HEK293 (cell line): ENCODE results near the gene BHLHE23.

Source experiments
- HOXD13 ChIP-seq: sonication (generic); formaldehyde crosslinking; IDR thresholded peaks from 2 replicates; pipeline ENCODE4 v1.8.0; 2022; ENCODE audit warnings: missing genetic modification reagents, borderline replicate concordance
- OVOL3 ChIP-seq: fragments of 450-650 bp; formaldehyde crosslinking; IDR thresholded peaks from 2 replicates; pipeline ENCODE4 v1.5.1; 2016; ENCODE audit warnings: missing biosample characterization, missing genetic modification characterization
- REPIN1 ChIP-seq: fragments of 450-650 bp; formaldehyde crosslinking; IDR thresholded peaks from 2 replicates; pipeline ENCODE4 v1.5.1; 2017; ENCODE audit warnings: missing biosample characterization, missing genetic modification characterization, low read depth
- ZBTB21 ChIP-seq: fragments of 450-650 bp; formaldehyde crosslinking; IDR thresholded peaks from 2 replicates; pipeline ENCODE4 v1.5.1; 2017; ENCODE audit warnings: missing biosample characterization, missing genetic modification characterization
- ZNF18 ChIP-seq: fragments of 450-650 bp; formaldehyde crosslinking; IDR thresholded peaks from 2 replicates; pipeline ENCODE4 v1.5.1; 2016; ENCODE audit warnings: missing biosample characterization, missing genetic modification characterization
- ZNF274 ChIP-seq, 2 experiments: fragments of 200-500 bp in 1 of 2; fragments of 450-650 bp in 1 of 2; sonication (Bioruptor generic) in 1 of 2; formaldehyde crosslinking in 1 of 2; IDR thresholded peaks; 2 replicates each; pipeline versions ENCODE4 v1.5.1 to v1.6.1; 2014 to 2016; ENCODE audit warnings: borderline replicate concordance in 1 of 2, inconsistent platforms in 1 of 2, low read length in 1 of 2, missing biosample characterization in 1 of 2, missing genetic modification characterization in 1 of 2
- ZNF544 ChIP-seq: fragments of 450-650 bp; formaldehyde crosslinking; IDR thresholded peaks from 2 replicates; pipeline ENCODE4 v1.5.0; 2017; ENCODE audit warnings: missing biosample characterization, missing genetic modification characterization
- ZNF558 ChIP-seq: fragments of 450-650 bp; formaldehyde crosslinking; IDR thresholded peaks from 2 replicates; pipeline ENCODE4 v1.5.1; 2016; ENCODE audit warnings: missing biosample characterization, missing genetic modification characterization
- ZNF777 ChIP-seq: fragments of 450-650 bp; formaldehyde crosslinking; IDR thresholded peaks from 2 replicates; pipeline ENCODE4 v1.5.1; 2017; ENCODE audit warnings: missing biosample characterization, missing genetic modification characterization, borderline replicate concordance
- TF ChIP-seq, protein P1 (sequence below): fragments of 450-650 bp; formaldehyde crosslinking; IDR thresholded peaks from 2 replicates; pipeline ENCODE4 v1.5.1; 2016; ENCODE audit warnings: missing biosample characterization, missing genetic modification characterization, low read depth
- TF ChIP-seq, protein P2 (sequence below): fragments of 450-650 bp; formaldehyde crosslinking; IDR thresholded peaks from 2 replicates; pipeline ENCODE4 v1.5.1; 2016; ENCODE audit warnings: missing biosample characterization, missing genetic modification characterization
- TF ChIP-seq, protein P3 (sequence below): fragments of 450-650 bp; formaldehyde crosslinking; IDR thresholded peaks from 2 replicates; pipeline ENCODE4 v1.5.0; 2017; ENCODE audit warnings: missing biosample characterization, missing genetic modification characterization, borderline replicate concordance
- TF ChIP-seq, protein P4 (sequence below): fragments of 450-650 bp; formaldehyde crosslinking; IDR thresholded peaks from 2 replicates; pipeline ENCODE4 v1.5.1; 2016; ENCODE audit warnings: missing biosample characterization, missing genetic modification characterization

DNA sequence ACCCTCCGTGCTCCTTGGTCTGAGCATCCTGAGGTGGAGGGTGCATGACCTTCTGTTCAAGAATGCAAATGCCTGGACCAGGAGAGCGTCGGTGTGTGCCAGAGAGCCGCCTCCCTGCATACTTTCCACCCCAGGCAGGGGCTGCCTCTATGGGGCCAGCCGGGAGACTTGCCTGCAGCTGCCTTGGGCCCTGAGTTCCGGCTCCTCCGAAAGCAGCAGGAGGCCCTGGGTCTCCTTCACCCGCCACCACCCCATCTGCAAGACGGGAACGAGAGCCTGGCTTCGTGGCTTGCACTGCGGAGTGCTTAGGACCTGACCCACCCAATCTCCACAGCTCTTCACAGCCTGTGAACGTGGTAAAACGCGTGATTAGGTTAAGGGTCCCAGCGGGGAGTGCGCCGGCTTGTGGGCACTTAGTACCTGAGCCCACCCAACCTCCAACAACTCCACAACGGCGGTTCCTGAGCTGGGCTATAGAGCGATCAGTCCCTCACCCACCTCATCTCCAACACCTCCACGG lies 16.4 kb downstream of the BHLHE23 start:
- TF ChIP-seq, protein P1, sequence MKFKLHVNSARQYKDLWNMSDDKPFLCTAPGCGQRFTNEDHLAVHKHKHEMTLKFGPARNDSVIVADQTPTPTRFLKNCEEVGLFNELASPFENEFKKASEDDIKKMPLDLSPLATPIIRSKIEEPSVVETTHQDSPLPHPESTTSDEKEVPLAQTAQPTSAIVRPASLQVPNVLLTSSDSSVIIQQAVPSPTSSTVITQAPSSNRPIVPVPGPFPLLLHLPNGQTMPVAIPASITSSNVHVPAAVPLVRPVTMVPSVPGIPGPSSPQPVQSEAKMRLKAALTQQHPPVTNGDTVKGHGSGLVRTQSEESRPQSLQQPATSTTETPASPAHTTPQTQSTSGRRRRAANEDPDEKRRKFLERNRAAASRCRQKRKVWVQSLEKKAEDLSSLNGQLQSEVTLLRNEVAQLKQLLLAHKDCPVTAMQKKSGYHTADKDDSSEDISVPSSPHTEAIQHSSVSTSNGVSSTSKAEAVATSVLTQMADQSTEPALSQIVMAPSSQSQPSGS = no peak
- TF ChIP-seq, protein P2, sequence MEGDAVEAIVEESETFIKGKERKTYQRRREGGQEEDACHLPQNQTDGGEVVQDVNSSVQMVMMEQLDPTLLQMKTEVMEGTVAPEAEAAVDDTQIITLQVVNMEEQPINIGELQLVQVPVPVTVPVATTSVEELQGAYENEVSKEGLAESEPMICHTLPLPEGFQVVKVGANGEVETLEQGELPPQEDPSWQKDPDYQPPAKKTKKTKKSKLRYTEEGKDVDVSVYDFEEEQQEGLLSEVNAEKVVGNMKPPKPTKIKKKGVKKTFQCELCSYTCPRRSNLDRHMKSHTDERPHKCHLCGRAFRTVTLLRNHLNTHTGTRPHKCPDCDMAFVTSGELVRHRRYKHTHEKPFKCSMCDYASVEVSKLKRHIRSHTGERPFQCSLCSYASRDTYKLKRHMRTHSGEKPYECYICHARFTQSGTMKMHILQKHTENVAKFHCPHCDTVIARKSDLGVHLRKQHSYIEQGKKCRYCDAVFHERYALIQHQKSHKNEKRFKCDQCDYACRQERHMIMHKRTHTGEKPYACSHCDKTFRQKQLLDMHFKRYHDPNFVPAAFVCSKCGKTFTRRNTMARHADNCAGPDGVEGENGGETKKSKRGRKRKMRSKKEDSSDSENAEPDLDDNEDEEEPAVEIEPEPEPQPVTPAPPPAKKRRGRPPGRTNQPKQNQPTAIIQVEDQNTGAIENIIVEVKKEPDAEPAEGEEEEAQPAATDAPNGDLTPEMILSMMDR (tag by site-specific recombination) = no peak
- no peak for TF ChIP-seq OVOL3 (tag by site-specific recombination)
- TF ChIP-seq ZBTB21 (tag by site-specific recombination) = no peak
- TF ChIP-seq ZNF274 (IDR thresholded peaks at IDR 0.05; ENCODE audit: low read length) = no peak
- no peak for TF ChIP-seq ZNF274 (tag by site-specific recombination; IDR thresholded peaks at IDR 0.05; ENCODE audit: borderline replicate concordance)
- TF ChIP-seq ZNF558 (tag by site-specific recombination) = no peak
- no peak for TF ChIP-seq ZNF544 (tag by site-specific recombination)
- TF ChIP-seq, protein P3, sequence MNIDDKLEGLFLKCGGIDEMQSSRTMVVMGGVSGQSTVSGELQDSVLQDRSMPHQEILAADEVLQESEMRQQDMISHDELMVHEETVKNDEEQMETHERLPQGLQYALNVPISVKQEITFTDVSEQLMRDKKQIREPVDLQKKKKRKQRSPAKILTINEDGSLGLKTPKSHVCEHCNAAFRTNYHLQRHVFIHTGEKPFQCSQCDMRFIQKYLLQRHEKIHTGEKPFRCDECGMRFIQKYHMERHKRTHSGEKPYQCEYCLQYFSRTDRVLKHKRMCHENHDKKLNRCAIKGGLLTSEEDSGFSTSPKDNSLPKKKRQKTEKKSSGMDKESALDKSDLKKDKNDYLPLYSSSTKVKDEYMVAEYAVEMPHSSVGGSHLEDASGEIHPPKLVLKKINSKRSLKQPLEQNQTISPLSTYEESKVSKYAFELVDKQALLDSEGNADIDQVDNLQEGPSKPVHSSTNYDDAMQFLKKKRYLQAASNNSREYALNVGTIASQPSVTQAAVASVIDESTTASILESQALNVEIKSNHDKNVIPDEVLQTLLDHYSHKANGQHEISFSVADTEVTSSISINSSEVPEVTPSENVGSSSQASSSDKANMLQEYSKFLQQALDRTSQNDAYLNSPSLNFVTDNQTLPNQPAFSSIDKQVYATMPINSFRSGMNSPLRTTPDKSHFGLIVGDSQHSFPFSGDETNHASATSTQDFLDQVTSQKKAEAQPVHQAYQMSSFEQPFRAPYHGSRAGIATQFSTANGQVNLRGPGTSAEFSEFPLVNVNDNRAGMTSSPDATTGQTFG (tag by site-specific recombination) = no peak
- TF ChIP-seq, protein P4, sequence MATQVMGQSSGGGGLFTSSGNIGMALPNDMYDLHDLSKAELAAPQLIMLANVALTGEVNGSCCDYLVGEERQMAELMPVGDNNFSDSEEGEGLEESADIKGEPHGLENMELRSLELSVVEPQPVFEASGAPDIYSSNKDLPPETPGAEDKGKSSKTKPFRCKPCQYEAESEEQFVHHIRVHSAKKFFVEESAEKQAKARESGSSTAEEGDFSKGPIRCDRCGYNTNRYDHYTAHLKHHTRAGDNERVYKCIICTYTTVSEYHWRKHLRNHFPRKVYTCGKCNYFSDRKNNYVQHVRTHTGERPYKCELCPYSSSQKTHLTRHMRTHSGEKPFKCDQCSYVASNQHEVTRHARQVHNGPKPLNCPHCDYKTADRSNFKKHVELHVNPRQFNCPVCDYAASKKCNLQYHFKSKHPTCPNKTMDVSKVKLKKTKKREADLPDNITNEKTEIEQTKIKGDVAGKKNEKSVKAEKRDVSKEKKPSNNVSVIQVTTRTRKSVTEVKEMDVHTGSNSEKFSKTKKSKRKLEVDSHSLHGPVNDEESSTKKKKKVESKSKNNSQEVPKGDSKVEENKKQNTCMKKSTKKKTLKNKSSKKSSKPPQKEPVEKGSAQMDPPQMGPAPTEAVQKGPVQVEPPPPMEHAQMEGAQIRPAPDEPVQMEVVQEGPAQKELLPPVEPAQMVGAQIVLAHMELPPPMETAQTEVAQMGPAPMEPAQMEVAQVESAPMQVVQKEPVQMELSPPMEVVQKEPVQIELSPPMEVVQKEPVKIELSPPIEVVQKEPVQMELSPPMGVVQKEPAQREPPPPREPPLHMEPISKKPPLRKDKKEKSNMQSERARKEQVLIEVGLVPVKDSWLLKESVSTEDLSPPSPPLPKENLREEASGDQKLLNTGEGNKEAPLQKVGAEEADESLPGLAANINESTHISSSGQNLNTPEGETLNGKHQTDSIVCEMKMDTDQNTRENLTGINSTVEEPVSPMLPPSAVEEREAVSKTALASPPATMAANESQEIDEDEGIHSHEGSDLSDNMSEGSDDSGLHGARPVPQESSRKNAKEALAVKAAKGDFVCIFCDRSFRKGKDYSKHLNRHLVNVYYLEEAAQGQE = no peak
- no peak for TF ChIP-seq ZNF18 (tag by site-specific recombination)
- no peak for TF ChIP-seq REPIN1 (tag by site-specific recombination)
- TF ChIP-seq HOXD13 (CRISPR knock-in tag) = no peak
- no peak for TF ChIP-seq ZNF777 (tag by site-specific recombination)
